ENCODE results near the gene SETD1A. TPM values are rescaled to one million over a fixed set of nuclear protein-coding genes. Genes with fewer than 3 reads are reported as not detected.

The SETD1A gene
- total RNA-seq, 1 donor from 2014 or later, result 7.2 TPM

GRCh38 chr16:30992931-30993816 is 35.6 kb downstream of the SETD1A start:
- no peak for DNase-seq (ENCODE audit: low read depth)
- no peaks in the 10 kb centered on the region for H3K27me3 ChIP-seq (ENCODE audit: control insufficient read depth, insufficient read depth, low read length)
- no peak overlapping the region for H3K4me3 ChIP-seq (ENCODE audit: low read depth, low read length)
- H3K36me3 ChIP-seq (ENCODE audit: control insufficient read depth, insufficient read depth, low read length), result no peaks in the 10 kb centered on the region
- TF ChIP-seq CTCF (IDR thresholded peaks at IDR 0.05; ENCODE audit: insufficient read depth, low read length, poor library complexity, severe bottlenecking), result no peak

GRCh38 chr16:30995927-30996323 is 38.4 kb downstream of the SETD1A start:
- no peak overlapping the region for H3K4me3 ChIP-seq (ENCODE audit: low read depth, low read length)

GRCh38 chr16:30996324-30996984 is 38.9 kb downstream of the SETD1A start:
- Histone ChIP-seq H3K4me3 (ENCODE audit: low read depth, low read length) (peak overlapping the region; percentile 55), H3K36me3 (ENCODE audit: control insufficient read depth, insufficient read depth, low read length) (no peaks in the 10 kb centered on the region), H3K27me3 (ENCODE audit: control insufficient read depth, insufficient read depth, low read length) (no peaks in the 10 kb centered on the region)
- no peak for TF ChIP-seq CTCF (IDR thresholded peaks at IDR 0.05; ENCODE audit: insufficient read depth, low read length, poor library complexity, severe bottlenecking)
- DNase-seq (ENCODE audit: low read depth), result no peak

More at GRCh38 chr16:30995927-30996323, 38.4 kb downstream of the SETD1A start:
- no peaks in the 10 kb centered on the region for H3K36me3 ChIP-seq (ENCODE audit: control insufficient read depth, insufficient read depth, low read length)
- TF ChIP-seq CTCF (IDR thresholded peaks at IDR 0.05; ENCODE audit: insufficient read depth, low read length, poor library complexity, severe bottlenecking), result no peak
- no peak for DNase-seq (ENCODE audit: low read depth)
- H3K27me3 ChIP-seq (ENCODE audit: control insufficient read depth, insufficient read depth, low read length), result no peaks in the 10 kb centered on the region

GRCh38 chr16:30996985-30997724 is 39.6 kb downstream of the SETD1A start:
- no peak for TF ChIP-seq CTCF (IDR thresholded peaks at IDR 0.05; ENCODE audit: insufficient read depth, low read length, poor library complexity, severe bottlenecking)
- no peak for DNase-seq (ENCODE audit: low read depth)
- no peaks in the 10 kb centered on the region for H3K36me3 ChIP-seq (ENCODE audit: control insufficient read depth, insufficient read depth, low read length)
- peak overlapping the region; percentile 55 for H3K4me3 ChIP-seq (ENCODE audit: low read depth, low read length)
- no peaks in the 10 kb centered on the region for H3K27me3 ChIP-seq (ENCODE audit: control insufficient read depth, insufficient read depth, low read length)

- Histone ChIP-seq H3K36me3 (ENCODE audit: control insufficient read depth, insufficient read depth, low read length) (no peaks in the 10 kb centered on the region), H3K4me3 (ENCODE audit: low read depth, low read length) (peak overlapping the region; percentile 55), H3K27me3 (ENCODE audit: control insufficient read depth, insufficient read depth, low read length) (peaks cover 3% of the 10 kb centered on the region)
- no peak for TF ChIP-seq CTCF (IDR thresholded peaks at IDR 0.05; ENCODE audit: insufficient read depth, low read length, poor library complexity, severe bottlenecking)
- DNase-seq (ENCODE audit: low read depth), result peak; percentile 67
Observed at GRCh38 chr16:30997725-30998711, 40.5 kb downstream of the SETD1A start.
